Posterior cingulate gyrus (tissue), 11 donors: ENCODE measurements around the gene EIF5A.
A peak's percentile ranks its signal among the peaks of the same experiment; 100 is the strongest.
"Not testable (repeated sequence)": the region's sequence is repeated elsewhere in the genome, so short reads cannot be mapped to it uniquely, and the experiment has no call there.

Source experiments
- DNase-seq, 10 donors: peaks; one replicate each; pipeline versions ENCODE4 v3.0.0 to v3.0.0-alpha.2; 2020 to 2021; ENCODE audit warnings: mixed read lengths in 3 of 10
- intact Hi-C: fragments of 100-400 bp; cut with DNase I; formaldehyde crosslinking; loops from one replicate; pipeline ENCODE4 v1.15.1; 2023

EIF5A gene

DNA sequence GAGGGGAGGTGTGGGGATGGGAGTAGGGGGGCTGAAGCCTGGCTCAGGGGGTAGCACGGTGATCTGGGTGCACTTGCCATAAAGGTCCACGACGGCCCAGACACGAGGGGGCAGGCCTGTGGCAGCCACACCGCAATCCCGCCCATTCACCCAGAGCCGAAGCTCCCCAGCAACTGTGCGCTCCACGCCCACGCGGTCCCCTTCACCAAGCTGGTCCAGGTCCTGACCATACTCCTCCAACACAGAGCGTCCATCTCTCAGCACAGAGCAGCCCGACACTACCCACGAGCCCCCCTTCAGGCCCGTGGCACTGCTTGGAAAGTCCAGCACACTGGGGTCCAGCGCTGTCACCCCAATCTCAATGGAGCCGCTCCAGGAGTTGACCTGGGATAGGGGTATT, 20.1 kb downstream of the EIF5A start:
- peak in 1 of 10 donors; percentile 57 for DNase-seq
- intact Hi-C loops: no loop called here

GRCh38 chr17:7328009-7328408, 20.6 kb downstream of the EIF5A start:
- intact Hi-C loops: loop anchor here (2.0 kb wide), 1 partner anchor 21 kb away; the partner anchor contains the start of gene EIF5A
- DNase-seq: no peak

GRCh38 chr17:7328840-7329373, 21.5 kb downstream of the EIF5A start, which contains the start of gene NEURL4:
TSS of gene NEURL4 (minus strand) at chr17:7329335. CDS start at chr17:7329312, 23 bp downstream.
- intact Hi-C loops: loop anchor here (1.0 to 2.0 kb wide), 2 partner anchors 14 to 22 kb away; partner anchors contain the start of genes EIF5A and GPS2
- DNase-seq: peak in 2 of 10 donors; percentile 15 to 24

DNA sequence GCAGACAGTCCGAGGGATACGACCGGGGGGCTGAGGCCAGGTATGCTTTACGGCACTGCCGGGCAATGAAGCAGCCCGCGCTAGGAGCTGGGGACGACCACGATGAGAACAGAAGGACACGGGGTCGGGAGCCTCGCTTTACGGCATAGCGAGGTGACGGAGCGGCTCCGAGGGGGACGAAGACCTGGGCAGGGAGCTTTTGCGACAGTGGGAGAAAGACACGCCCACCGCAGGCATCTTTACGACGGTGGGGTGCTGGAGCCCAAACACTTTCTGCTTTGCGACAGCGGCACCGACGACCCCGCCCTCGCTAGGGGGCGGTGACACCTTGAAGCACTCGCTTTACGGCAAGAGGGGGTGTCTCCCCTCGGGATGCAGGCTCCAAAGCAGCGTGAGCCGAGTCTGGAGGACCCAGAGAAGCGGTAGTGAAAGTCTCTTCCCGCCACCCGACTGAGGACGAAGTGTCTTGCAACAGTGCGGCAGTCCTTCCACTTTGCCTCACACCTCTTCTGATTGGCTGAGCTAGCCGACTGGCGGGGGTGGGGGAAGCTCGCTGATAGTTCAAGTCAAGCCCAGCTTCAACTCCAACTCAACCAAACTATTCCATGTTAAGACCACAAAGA, 22.1 kb downstream of the EIF5A start:
- intact Hi-C loops: loop anchor here (1.0 to 2.0 kb wide), 2 partner anchors 14 to 23 kb away; partner anchors contain the start of genes EIF5A and GPS2
- peak; percentile 94 to 99 (median 97) for DNase-seq

DNA sequence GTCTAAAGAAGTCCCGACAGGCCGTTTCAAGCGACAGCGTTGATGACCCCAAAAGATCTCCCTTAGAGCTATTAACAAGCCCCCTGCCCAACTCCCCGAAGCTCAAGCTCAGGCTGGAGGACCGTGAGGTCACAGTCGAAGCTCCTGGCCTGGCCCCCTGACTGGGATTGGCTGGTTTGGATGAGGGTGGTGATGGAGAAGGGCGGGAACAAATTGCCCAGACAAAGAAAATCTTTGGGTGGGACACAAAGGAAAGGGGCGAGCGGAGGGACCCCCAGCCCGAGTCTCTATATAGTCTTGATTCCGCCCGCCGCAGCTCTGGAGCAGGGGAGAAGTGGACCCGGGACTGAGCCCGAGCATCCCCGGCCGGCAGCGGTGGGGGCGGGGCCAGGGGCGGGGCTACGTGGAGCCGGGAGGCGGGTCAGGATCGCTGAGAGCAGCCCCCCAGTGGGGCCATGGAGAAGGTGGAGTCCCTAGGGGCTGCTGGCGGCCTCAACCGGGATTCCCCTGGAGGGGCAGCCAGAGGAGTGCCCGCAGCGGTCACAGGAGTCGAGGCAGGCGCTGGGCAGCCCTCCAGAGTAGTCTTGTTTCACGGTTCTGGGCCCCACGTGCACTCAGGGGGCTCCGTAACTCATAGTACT, 22.7 kb downstream of the EIF5A start:
- intact Hi-C loops: loop anchor here (1.0 to 2.0 kb wide), 2 partner anchors 15 to 23 kb away; partner anchors contain the start of genes EIF5A and GPS2
- peak; percentile 62 to 96 (median 70) for DNase-seq

GRCh38 chr17:7330638-7331015, 23.2 kb downstream of the EIF5A start:
- peak in 1 of 10 donors; percentile 82 for DNase-seq
- intact Hi-C loops: no loop called here

DNA sequence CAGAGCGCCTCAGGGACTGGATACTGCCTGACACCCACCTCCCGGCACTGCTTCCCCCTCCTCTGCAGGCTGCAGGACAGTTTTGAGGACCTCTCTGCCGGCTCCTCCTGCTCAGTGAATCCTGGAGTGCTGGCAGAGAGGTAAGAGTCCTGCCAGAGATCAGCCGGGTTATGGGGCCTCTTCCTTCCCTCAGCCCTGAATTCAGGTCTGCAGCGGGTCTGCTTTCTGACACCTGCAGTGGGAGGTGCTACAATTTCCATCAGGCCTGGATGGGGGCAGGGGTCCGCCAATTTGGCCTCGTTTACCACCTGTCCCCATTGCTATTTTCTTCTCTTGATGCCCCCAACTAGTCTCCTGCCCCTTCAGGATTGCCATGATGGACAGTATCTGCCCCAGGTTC, 24.7 kb downstream of the EIF5A start:
- intact Hi-C loops: no loop called here
- peak in 1 of 10 donors; percentile 40 for DNase-seq

- DNase-seq, intact Hi-C loops: not testable (repeated sequence)
These were observed 25.2 kb downstream of the EIF5A start for GRCh38 chr17:7332600-7333069.

DNA sequence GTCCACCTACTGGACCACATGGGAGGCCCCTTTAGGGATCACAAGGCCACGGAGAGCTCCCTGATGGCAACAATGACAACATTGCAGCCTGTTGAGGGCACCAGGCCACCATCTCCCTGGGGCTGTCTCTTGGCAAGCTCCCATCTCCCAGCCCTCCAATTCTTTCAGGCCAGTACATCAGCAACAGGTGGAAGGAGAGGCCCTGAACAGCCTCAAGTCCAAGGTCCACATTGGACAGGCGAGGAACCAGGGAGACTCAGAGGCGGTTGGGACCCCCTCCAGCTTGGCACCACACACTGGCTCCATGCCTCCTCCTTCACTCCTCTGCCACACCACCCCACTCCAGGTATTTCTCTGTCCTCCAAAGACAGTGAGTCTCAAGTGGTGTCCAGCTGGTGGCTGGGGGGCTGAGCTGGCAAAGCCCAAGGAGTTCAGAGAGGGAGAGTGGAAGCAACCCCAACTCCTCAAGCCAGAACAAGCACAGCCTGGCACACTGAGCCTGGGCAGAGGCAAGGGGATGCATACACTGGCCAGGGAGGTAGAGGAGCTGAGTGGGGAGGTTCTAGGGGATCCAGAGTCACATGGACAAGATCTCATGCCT, 27.6 kb downstream of the EIF5A start:
- intact Hi-C loops: no loop called here
- DNase-seq: no peak

DNA sequence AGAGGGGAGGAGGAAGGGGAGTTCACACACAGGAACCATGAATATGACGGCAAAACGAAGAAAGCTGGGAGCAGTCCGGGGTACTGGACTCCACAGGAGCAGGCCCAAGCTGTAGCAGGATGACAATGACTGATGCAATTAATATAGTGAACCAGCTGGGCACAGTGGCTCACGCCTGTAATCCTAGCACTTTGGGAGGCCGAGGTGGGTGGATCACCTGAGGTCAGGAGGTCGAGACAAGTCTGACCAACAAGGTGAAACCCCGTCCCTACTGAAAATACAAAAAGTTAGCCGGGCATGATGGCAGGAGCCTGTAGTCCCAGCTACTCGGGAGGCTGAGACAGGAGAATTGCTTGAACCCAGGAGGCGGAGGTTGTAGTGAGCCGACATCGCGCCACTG, 28.3 kb downstream of the EIF5A start:
- DNase-seq, intact Hi-C loops: not testable (repeated sequence)

DNA sequence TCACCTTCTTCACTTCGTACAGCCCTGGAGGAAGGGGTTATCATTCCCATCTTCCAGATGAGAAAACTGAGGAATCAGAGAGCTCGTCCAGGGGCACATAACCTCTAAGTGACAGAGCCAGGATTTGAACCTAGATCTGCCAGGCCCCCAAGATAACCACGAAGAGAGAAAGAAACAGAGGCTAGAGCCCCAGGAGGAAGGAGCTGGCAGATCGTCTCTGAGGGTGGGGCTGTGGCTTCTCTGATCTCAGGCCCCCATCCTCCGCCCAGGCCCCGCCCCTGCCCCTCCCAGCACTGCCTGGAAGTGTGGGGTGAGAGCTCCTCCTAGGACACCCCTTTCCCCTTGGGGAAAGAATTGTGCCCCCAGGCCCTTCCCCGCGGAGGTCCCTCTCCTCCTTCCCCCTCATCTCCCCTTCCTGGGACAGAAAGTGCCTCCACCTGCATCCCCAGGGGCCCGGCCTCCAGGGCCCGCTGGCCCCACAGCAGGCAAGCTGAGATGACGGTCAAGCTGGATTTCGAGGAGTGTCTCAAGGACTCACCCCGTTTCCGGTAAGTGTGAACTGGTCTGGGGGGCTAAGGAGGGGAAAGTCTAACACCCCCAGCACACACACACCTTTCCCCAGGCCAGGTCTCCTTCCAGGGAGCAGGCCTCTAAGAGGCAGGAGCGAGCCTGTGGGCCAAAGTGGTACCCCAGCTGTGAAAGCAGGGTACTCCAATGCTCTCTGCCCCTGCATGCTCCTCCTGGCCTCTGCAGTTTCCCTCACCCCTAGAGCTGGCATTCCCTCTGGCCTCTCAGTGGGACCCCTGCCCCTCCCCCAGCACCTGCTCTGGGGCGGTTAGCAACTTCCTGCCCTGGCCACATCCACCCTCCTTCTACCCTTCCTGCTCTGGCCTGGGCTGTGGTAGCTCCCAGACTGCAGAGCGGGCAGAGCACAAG, 29.1 kb downstream of the EIF5A start, which contains the start of gene ACAP1:
TSS of gene ACAP1 (plus strand) at position 290 of the 936 bp plus-strand sequence. CDS start at position 496, 206 bp downstream.
- DNase-seq: no peak
- intact Hi-C loops: no loop called here

DNA sequence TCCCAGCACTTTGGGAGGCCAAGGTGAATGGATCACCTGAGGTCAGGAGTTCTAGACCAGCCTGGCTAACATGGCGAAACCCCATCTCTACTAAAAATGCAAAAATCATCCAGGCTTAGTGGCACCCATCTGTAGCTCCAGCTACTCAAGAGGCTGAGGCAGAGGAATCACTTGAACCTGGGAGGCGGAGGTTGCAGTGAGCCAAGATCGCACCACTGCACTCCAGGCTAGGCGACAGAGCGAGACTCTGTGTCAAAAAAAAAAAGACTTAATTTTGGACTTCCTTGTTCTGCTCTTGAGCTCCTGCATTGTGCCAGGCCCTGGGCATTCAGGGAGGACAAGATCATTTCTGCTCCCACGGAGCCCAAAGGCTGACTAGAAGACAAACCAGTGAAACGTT, 30.2 kb downstream of the EIF5A start:
- DNase-seq, intact Hi-C loops: not testable (repeated sequence)

GRCh38 chr17:7340179-7340578, 32.8 kb downstream of the EIF5A start:
- DNase-seq: no peak
- intact Hi-C loops: no loop called here

DNA sequence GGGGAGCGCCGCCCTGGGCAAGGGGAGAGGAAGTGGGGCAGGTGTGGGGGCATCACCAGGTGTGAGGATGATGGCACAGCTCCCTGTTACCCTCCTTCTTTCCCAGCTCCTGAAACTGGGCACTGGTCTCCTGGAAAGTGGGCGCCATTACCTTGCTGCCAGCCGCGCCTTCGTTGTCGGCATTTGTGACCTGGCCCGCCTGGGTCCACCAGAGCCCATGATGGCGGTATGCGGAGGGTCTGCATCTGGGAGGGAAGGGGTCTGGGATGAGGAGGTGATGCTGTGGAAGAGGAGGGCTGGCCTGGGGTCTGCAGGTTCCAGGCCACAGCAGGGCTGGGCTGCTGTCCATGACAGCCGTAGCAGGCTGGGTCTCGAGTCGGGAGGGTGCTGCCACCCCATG, 34.4 kb downstream of the EIF5A start:
- no peak for DNase-seq
- intact Hi-C loops: no loop called here

GRCh38 chr17:7343250-7343649, 35.8 kb downstream of the EIF5A start:
- intact Hi-C loops: no loop called here

DNA sequence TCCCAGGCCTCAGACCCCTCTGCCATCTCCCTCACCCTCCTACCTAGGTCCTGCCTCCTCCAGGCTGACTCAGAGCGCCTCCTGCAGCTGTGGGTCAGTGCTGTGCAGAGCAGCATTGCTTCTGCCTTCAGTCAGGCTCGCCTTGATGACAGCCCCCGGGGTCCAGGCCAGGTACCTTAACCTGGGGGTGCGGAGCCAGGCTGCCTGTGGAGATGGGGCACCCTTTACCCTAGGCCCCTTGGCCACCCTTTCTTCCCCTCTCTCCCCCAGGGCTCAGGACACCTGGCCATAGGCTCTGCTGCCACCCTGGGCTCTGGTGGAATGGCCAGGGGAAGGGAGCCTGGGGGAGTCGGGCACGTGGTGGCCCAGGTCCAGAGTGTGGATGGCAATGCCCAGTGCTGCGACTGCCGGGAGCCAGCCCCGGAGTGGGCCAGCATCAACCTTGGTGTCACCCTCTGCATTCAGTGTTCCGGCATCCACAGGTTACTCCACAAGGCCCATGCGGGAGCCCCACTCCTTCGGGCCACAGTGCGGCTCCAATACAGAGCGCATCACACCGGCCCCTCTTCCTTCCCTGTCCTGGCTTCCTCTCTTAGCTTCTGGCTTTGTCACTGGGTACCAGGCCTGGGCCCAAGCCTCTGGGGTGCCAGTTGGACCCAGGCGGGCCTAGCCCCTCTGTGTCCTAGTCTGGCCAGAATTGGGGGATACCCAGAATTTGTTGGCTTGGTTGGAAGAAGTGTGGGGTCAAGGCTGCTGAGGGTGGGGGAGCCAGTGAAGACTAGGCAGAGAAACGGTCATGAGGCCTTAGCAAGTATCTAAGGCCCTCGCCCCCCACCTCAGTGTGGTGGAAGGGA, 39.6 kb downstream of the EIF5A start:
- peak in 1 of 10 donors; percentile 68 for DNase-seq
- intact Hi-C loops: no loop called here

More at GRCh38 chr17:7343250-7343649, 35.8 kb downstream of the EIF5A start:
- DNase-seq: no peak

- DNase-seq: peak in 1 of 10 donors; percentile 69
- intact Hi-C loops: no loop called here
These were observed 40.4 kb downstream of the EIF5A start for GRCh38 chr17:7347630-7348477.
